ENCODE results near the gene HDC. TPM values are rescaled to one million over a fixed set of nuclear protein-coding genes. Genes with fewer than 3 reads are reported as not detected.

HDC gene
- total and polyA plus RNA-seq, 10 of the 15 experiments (the other 5 are each of a cell fraction or from before 2014, with no cell fraction given): not detected

DNA sequence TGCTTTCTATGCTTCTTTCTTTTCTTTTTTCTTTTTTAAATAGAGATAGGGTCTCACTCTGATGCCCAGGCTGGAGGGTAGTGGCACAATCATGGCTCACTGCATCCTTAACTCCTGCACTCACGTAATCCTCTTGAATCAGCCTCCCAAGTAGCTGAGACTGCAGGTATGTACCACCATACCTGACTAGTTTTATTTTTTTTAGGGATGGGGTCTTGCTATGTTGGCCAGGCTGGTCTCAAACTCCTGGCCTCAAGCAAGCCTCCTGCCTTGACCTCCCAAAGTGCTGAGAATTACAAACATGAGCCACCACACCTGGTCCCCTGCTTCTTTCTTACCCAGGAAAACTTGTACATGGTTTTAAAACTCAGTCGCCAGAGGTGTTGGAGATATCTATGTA is 24.2 kb upstream of the HDC start (continued):
- TF ChIP-seq, protein P1, sequence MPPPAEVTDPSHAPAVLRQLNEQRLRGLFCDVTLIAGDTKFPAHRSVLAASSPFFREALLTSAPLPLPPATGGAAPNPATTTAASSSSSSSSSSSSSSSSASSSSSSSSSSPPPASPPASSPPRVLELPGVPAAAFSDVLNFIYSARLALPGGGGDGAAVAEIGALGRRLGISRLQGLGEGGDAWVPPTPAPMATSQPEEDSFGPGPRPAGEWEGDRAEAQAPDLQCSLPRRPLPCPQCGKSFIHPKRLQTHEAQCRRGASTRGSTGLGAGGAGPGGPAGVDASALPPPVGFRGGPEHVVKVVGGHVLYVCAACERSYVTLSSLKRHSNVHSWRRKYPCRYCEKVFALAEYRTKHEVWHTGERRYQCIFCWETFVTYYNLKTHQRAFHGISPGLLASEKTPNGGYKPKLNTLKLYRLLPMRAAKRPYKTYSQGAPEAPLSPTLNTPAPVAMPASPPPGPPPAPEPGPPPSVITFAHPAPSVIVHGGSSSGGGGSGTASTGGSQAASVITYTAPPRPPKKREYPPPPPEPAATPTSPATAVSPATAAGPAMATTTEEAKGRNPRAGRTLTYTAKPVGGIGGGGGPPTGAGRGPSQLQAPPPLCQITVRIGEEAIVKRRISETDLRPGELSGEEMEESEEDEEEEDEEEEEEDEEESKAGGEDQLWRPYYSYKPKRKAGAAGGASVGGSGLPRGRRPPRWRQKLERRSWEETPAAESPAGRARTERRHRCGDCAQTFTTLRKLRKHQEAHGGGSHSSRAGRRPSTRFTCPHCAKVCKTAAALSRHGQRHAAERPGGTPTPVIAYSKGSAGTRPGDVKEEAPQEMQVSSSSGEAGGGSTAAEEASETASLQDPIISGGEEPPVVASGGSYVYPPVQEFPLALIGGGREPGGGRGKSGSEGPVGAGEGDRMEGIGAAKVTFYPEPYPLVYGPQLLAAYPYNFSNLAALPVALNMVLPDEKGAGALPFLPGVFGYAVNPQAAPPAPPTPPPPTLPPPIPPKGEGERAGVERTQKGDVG (CRISPR knock-in tag; IDR thresholded peaks at IDR 0.05): no peak
- TF ChIP-seq EED (IDR thresholded peaks at IDR 0.05; ENCODE audit: low read depth) (no peak), FOS (IDR thresholded peaks at IDR 0.05; ENCODE audit: borderline replicate concordance, extremely low read depth, insufficient read length) (no peak), NFIC (IDR thresholded peaks at IDR 0.05; ENCODE audit: low read depth, low read length) (no peak), NFYB (IDR thresholded peaks at IDR 0.05; ENCODE audit: insufficient read depth, low read depth, low read length) (no peak), TCF12 (IDR thresholded peaks at IDR 0.05; ENCODE audit: low read depth, low read length) (no peak), PAX5 (IDR thresholded peaks at IDR 0.05; ENCODE audit: borderline replicate concordance, low read depth, low read length) (no peak), ZSCAN29 (IDR thresholded peaks at IDR 0.05) (no peak), ZNF622 (IDR thresholded peaks at IDR 0.05) (no peak), TBL1XR1 (IDR thresholded peaks at IDR 0.05; ENCODE audit: low read depth, low read length) (no peak), SREBF2 (IDR thresholded peaks at IDR 0.05; ENCODE audit: low read length) (no peak), JUND (IDR thresholded peaks at IDR 0.05; ENCODE audit: low read depth, low read length) (no peak), POU2F2 (IDR thresholded peaks at IDR 0.05; ENCODE audit: borderline replicate concordance, low read depth, low read length) (no peak), KAT2A (conservative IDR thresholded peaks at IDR 0.05; ENCODE audit: control insufficient read depth, low read depth, low read length) (no peak), SIX5 (IDR thresholded peaks at IDR 0.05; ENCODE audit: low read depth, low read length, severe bottlenecking) (no peak)
- TF ChIP-seq, protein P2, sequence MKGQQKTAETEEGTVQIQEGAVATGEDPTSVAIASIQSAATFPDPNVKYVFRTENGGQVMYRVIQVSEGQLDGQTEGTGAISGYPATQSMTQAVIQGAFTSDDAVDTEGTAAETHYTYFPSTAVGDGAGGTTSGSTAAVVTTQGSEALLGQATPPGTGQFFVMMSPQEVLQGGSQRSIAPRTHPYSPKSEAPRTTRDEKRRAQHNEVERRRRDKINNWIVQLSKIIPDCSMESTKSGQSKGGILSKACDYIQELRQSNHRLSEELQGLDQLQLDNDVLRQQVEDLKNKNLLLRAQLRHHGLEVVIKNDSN (IDR thresholded peaks at IDR 0.05; ENCODE audit: borderline replicate concordance, extremely low read length, insufficient read depth, low read depth, low read length): no peak
